Activated CD4-positive, alpha-beta T cell treated with anti-CD3 and anti-CD28 coated beads, Interleukin-10, Interleukin-2, amounts not matched to agents 100 ng/mL and 50 ng/mL, durations not matched to agents 16 hours and 8 hours (primary cell): ENCODE measurements around the gene NUDCD3.

Experiments used
- DNase-seq: peaks from one replicate; pipeline ENCODE4 v3.0.0-alpha.2; 2020

The NUDCD3 gene

DNA sequence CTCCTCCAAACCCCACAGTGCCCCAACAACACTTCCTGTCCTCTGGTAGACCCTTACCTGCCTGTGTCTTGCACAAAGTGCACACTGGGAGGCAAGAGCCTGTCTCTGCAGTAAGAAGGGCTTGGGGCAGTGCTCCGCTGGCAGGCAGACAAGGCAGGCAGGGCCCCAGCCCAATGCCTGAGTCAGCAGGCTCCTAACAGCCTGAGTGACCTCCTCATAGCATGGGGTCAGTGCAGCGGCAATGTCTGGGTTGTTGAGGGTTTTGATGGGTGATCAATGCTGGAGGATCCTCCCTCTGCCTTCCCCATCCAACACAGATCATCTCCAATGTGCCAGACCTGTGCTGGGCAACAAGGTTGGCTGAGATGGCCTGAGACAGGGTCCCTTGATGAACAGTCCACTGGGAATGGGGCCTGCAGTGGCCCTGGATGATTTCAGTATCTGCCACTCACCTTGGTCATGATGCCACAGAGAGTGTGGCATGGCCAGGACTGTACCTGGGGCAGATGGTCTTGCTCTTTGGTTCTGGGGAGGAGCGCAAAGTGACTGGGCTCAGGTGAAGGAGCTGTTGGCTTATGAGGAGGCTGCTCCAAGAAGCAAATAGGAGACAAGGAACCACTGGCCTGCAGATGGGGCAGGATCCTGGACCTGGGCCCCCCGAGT lies 109.5 kb downstream of the NUDCD3 start:
- no peak for DNase-seq

DNA sequence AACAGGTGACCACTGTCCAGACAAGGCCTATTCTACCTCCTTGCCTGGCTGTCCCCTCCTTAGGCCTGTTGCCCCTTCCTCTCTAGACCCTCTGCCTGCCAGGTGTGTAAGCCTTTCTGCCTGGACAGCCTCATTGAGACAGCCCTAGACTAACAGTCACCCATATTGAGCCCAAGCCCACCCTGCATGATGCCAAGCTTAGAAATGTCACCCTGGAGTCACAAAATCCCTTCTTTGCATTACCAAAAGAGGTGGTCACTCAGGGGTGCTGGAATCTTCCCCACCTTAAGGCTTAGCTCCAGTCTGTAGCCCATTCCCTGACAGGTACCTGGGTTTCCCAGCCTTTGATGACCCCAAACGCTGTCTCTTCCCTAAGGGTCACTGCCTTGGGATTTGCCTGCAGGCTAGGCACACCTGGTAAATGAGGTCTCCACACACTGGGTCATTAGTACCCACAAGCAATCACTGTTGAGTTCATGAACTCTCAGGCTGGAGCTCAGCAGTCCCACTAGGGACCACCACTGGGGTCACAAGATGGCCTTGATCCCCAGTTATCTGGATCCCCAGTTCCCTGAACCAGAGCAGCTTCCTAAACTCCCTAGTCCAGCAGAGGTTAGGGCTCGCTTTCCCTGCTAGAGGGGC lies 110.1 kb downstream of the NUDCD3 start:
- no peak for DNase-seq

DNA sequence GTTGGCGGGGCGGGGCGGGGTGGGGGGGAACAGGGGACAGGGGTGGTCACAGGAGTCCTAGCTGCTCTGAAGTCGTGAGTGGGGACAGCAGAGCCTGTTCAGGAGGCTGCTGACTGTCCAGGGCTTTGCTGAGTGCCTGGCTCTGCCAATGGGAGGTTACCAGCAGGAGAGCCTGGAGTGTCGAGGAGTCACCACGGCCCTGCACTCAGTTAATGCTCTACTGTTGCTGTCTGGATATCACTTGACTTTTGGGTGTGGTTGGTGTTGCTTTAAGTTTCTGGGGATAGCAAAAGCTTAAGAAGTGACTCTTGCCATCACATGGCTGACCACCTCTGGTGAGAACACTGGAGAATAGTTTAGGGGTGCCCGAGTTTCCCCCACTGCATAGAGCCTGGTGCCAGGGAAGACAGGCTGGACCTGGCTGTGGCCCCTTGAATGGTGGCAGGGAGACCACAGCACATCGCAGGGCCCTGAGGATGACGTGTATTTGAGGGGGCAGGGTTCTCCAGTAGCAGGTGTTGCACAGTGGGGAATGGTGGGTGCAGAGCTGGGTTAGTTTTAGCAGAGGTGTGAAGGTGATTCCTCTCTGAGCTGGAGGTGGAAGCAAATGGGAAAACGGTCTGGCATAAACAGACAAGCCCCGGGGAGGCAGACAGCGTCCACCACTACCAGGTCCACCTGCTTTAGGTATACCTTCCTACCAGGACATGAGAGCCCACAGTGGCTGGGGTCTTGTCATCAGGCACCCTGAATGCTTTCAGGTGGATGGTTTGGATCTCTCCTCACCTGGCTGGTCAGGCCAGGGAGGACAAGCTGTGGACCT lies 110.9 kb downstream of the NUDCD3 start:
- no peak for DNase-seq

DNA sequence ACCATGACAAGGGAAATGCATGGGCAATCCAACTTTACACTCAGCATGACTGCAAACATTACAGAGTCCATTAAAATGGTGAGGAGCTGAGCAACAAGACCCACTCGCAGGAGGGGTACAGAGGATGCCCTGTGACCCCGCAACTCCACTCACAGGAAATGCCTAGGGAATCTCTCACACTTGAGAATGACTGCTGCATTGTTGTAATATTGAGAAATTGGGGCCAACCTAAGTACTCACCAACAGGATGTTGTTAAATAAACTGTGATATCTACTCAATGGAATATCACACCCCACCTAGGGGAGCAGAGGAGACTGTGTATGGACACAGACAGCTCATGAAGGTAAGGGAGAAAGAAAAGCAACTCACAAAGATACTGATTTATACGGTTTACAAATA lies 111.7 kb downstream of the NUDCD3 start:
- no peak for DNase-seq

DNA sequence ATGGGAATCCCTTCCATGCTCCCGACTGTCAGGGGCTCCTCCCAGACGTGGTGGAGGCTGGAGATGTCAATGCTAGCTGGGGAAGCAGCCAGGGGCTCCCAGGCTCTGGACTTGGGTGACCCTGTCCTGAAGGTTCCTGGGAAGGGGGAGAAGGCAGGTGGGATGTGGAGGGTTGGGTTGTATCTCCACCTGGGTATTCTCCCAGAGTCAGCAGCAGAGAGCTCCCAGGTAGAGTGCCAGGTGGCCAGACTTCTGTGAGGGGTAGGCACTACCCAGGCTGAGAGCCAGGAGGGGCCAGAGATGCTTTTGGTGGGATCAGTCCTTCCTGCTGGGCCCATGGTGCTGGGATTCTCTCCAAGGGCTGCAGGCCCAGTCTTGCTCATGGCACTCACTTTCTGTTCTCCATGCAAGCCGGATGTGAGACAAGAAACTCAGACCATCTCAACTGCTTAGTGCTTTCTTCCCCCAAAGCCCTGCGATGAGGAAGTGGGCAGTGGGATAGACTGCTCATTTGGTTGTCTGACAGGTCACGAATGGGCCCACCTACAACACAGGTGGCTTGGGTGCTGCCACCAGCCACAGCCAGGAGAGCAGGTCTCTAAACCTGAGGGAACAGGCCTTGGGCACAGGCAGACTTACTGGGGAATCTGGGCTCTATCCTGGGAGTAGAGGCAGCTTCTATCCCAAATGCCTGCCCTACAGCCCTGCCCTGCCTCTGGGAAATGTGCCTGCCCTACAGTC lies 112.6 kb downstream of the NUDCD3 start:
- no peak for DNase-seq

DNA sequence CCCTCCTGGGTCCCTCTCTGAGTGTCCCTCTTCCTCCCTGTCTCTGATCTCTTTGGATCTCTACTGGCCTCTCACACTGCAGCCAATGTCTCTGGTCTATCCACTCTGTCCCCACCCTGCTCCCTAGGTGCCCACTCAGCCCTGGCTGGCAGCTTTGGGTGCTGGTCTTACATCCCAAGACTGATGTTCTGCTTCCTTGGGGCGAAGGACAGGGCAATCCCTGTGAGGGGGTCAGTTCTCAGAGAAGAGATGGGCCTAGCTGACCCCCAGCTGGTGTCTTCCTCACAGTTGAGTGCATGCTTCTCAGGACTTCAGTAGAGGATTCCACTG lies 113.4 kb downstream of the NUDCD3 start:
- DNase-seq, result no peak

DNA sequence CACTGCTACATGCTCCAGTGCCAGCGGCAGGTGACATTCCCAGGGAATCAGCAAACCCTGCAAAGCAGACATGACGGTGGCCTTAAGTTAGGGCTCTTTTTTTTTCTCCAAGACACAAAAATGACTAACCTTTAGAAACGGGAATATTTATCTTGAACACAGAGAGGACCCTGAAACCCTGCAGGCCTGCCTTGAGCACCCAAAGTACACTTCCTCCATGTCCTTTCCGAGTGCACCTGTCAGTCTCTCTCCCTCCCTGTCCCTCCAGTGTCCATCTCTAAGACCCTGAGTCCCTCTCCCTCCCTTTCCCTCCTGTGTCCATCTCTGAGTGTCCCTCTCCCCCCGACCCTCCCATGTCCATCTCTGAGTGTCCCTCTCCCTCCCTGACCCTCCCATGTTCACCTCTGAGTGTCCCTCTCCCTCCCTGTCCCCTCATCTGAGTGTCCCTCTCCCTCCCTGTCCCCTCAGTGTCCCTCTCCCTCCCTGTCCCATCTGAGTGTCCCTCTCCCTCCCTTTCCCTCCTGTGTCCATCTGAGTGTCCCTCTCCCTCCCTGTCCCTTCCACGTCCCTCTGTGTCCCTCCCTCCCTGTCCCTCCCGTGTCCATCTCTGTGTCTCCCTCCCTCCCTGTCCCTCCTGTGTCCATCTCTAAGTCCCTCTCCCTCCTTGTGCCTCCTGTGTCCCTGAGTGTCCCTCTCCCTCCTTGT lies 113.9 kb downstream of the NUDCD3 start:
- DNase-seq, result no peak

DNA sequence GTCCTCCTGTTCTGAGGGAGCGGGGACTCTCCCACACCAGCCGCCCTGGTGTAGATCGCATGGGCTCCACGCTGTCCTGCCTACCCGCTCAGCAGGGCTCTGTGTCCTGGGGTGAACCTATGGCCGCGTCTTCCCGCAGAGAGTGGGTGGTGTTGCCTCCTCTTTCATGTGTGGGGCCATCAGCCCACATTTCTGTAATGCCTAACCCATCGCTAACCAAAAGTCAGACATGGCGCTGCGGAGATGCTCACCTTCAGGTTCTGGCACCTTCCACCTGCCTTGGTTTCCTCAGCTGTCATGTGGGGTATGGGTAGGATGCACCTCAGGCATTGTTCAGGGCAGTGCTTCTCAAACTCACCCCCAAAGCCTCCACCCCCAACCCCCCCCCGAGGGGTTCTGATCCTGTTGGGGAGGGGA lies 114.5 kb downstream of the NUDCD3 start:
- DNase-seq, result no peak

DNA sequence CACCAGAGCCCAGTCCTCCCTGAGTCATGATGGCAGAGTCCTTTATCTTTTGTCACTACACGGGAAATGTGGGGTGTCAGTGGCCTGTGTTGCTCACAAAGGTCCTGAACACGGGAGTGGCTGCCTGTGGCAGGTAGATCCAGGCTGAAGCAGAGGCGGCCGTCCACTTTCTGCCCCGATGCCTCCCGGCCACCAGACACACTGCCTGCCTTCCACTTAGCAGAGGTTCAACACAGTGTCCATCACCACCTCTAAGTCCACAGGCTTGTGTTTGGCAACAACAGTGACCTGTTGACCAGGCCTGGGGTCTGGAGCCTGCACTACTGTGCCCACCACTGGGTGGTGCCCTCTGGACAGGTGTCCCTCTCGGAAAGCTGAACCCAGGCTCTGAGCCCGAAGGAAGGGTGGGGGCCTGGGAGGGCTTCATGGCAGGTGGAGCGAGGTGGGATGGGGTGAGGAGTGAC lies 115.2 kb downstream of the NUDCD3 start:
- DNase-seq, result no peak

DNA sequence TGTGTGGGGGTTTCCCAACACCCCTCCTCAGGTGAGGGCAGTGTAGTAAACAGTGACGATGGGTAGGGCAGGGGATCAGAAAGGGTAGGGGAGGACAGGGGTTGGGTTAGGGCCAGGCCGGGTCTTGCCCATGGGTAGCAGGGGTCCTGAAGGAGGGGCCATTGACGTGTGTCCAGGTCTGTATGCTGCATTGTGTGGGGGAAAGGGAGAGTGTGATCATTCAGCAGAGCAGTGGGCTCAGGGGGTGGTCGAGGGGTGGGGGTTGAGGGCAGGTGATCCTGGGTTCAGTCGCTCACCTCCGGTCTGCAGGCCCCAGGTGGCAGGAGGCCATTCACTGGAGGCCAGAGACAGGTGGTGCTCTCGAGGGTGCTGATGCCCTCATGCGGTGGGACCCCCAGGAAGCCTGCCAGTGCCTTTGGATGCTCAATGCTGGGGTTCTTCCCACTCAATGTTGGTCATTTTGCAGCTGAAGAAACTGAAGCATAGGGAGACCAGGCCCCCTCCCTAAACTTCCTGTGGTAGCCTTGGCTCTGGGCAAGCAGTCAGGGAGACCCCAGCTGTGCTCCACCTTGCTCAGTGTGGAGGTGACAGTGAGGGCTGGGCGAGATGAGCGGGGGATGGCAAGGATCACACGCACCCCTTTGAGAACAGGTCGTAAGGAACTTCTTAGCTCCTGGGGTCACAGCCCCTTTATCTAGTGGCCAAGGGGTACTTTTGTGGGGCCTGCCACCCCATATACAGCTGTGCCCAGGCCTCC lies 116.3 kb downstream of the NUDCD3 start:
- no peak for DNase-seq

DNA sequence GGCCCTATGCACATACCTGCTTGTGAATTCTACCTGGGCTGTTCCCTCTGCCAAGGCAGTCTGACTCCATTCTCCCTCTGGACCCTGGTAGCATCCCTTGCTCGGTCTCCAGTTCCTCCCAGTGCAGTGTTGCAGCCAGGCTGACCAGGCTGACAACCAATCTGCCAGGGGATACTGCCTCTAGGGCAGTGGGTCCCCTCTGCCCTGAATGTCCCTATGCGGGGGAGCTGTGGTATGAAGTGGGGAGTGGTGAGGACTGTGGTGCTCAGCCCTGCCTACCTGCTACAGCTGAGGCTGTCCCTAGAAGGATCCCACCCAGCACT lies 117.1 kb downstream of the NUDCD3 start:
- DNase-seq, result no peak

DNA sequence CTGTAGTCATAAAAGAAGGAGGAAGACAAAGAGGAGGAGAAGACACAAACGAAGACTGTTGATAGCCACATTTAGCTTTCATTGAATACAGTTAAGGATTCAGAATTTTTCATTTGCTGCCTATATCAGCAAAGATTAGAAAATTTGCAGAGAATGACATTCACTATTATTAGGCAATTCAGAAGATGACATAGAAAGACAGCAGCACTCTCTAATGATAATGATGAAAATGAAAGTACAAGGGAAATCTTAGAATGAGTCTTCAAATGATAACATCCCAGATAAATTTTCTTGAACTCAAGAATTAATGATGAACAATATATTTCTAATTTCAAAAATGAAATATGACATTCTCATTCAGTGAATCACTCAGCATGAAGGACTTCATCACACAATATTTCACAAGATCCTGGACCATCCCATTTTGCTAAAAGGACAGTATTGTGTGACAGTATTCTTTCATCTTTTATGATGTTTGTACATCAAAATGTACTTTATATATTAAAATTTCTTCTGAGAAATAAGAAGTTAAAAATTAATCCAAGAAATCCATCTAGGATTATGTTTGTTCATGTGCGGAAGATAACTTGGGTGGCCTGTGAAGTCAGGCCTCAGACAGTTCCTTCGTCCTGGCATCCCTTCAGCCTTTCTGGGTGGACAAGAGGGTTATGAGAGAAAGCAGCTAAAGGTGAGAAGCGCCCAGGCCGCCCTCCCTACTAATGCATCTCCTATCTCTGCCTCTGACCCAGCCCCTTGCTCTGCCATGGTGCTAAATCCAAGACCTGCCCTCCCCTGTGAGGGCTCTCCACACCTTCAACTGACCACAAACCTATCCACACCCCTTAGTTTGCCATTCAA lies 117.7 kb downstream of the NUDCD3 start:
- DNase-seq, result no peak

DNA sequence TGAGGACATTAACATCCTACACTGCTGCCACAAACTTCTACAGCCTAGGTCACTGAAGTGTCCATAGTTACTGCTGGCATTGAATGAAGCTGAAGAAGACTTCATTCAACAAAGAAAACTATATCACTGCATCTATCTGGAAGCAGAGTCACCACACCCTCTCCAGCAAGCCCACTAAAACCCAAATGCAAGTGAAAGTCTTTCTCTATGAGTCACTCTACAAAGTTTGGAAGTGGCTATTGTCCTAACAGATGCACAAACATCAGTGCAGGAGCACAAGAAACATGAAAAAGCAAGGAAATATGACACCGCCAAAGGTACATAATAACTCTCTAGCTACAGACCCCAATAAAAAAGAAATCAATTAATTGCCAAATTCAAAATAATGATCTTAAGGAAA lies 121.6 kb downstream of the NUDCD3 start:
- DNase-seq, result no peak

DNA sequence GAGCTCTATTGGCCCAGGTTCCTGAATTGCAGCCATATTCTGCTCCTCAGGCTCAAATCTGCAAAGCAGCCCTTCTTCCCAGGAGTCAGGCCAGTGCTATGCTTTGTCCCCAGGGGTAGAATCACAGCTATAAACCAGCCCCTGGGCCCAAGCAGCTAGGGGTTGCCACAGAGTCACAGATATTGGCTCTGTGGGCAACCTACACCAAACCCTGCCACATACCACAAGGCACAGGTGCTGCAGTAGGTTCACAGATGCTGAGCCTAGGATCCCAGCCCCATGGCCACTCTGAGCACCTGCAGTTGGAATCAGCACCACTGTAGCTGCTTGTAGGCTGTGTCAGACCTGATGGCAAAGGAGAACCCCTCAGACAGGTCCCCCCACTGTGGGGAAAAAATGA lies 122.0 kb downstream of the NUDCD3 start:
- no peak for DNase-seq

DNA sequence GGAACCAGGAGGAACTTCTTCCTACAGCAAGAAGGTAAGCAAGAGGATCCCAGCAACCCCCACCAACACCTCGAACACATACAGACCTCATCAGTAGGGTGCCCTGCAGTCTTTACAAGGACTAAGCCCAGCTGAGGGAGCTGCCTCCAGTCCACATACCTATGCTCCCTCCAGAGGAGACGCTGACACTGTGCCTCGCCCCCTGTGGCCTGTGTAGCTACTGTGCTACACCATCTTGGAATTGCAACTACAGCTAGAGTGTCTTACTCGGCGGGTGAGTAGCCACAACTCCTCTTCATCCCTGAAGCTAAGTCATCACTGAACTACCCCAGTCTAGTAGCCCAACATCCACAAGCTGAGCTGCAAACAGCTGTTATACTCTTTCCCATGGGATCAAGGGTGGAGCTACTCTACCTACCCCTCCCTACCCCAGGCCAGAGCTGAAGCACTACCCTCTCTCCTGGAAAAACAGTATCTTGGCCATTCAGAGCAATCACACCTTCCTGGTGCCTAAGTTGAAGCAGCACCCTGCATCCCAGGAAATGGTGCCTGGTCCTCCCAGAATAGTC lies 122.9 kb downstream of the NUDCD3 start:
- DNase-seq, result no peak

DNA sequence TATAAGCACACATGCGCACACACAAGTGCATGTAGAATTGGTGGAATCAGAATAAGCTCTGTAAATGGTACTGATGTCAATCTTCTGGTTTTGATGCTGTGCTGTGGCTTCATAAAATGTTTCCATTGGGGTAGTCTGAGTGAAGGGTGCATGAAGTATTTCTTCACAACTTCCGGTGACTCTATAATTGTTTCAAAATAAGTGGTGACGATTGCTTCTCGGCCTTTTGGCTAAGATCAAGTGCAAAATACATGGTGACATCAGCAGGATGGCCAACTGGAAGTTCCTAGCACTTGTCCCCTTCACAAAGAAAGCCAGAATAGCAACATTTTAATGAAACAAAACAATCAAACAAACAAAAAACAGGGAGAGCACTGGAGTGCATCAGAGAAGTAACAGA lies 123.5 kb downstream of the NUDCD3 start:
- DNase-seq, result no peak

DNA sequence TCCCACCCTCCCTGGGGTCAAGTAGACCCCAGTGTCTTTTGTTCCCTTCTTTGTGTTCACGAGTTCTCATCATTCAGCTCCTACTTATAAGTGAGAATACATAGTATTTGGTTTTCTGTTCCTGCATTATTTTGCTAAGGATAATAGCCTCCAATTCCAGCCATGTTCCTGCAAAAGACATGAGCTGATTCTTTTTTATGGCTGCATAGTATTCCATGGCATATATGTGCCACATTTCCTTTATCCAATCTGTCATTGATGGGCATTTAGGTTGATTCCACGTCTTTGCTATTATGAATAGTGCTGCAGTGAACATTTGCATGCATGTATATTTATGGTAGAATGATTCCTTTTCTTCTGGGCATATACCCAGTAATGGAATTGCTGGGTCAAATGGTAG lies 136.8 kb downstream of the NUDCD3 start:
- DNase-seq, result no peak

DNA sequence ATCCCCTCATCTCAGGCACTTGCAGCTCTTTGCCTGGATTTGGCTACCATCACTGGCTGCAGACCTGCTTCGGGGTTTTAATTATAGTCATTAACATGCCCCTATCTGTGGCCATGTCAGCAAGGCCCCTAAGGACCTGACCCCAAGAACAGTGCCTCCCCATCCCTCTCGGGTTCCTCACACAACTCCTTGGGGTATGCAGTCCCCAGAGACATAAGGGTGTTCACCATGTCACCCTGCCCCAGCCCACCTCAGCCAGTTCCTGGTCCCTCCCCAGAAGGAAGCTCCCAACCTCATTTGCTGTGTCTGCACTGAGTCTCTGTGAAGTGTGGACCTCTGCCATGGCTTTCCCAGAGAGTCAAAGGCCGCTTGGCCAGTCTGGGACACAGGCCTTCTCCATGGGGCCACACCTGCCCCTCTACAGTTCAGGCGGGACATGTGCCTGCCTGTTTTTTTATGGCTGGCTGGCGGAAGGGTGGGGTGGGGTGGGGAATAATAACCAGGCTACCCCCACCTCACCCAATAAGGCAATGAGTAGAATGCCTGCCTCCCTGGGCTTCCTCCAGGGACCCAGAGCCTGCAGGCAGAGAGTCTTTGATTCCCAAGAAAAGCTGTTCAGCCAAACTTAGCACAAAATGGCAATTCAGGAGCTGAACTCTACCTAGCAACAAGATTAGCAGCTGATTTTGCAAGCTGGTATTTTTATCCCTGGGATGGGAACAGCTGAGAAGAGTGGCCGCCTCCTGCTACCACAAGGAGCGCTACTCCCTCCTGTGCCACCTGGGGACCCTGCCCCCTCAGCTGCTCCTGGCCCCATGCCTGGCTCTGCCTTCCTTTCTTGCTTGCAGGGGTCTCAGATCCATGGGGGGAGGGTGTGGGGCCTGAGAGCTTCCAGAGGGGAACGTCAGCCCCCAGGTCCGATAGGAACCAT lies 141.3 kb downstream of the NUDCD3 start:
- DNase-seq, result no peak

DNA sequence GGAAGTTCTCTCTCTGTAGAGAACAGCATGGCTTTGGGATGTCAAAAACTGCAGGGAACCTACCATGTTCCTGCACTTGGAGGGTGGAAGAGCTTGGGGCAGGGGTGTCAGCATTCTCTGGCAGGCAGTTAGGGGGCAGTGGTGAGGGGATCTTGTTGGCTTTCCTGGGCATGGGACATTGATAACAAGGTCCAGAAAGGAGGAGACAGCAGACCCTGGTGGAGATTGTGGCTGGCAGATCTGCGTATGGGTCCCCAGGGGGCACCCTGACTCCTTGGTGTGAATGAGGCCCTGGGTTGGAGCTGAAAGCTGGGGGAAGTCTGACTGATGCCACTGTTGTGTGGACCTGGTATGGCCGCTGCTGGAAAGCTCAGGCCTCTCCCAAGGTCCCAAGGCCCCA lies 142.2 kb downstream of the NUDCD3 start:
- DNase-seq, result peak; percentile 9
